ENCODE measurements around the gene ZNF804B.
"Not testable (repeated sequence)": the region's sequence is repeated elsewhere in the genome, so short reads cannot be mapped to it uniquely, and the experiment has no call there.

ZNF804B gene

DNA sequence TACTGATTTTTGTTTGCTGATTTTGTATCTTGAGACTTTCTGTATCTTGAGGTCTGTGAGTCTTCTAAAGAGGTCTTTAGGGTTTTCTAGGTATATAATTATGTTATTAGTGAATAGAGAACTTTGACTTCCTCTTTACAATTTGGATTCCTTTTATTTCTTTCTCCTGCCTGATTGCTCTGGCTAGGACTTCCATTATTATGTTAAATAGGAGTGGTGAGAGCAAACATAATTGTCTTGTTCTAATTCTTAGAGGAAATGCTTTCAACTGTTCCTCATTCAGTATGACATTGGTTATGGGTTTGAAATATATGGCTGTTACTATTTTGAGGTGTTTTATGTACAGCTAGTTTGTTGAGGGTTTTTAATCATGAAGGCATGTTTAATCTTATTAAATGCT is 344.1 kb downstream of the ZNF804B start:
- DNase-seq = no peak

DNA sequence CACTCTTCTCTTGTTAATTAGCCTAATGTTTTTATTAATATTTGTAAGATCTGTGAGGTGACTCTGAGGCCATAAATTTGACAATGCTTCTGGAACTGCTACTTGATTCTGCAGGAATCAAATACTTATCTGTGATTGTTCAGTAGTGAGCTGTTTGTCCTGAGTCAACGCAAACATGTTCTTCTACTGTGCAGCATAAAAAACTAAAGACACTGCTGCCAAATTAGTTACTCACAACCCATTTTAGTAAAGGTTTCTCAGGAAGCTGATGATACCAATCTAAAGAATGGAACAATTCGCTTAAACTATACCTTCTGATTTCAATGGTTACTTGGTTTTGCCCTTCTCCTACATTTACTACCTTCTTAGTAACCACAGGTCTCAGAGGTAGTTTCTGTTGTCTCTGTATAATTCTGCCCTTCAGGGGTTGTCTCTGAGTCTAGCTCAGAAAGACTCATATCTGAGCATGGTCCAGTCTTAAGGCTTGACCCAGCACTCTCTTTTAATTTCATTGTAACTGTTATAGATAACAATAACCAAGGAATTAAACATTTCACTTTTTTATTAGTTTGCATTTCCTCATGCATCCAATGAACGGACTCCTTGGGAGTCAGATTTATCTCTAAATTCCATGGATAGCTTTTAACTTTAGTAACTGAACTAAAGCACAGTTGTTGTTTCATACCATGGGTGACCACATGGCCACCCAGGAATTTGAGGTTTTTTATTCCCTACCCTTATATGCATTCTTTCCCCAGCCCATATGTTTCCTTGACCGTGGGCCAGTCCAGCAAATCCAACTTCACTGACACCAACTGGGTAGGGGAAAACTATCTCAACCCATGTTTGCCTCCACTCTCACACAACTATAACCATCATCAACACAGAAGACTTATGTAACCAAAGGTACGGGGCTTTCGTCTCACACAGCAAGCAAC is 345.5 kb downstream of the ZNF804B start:
- no peak for DNase-seq

- DNase-seq = no peak
Observed at GRCh38 chr7:89123871-89124270, 364.4 kb downstream of the ZNF804B start.

GRCh38 chr7:89129600-89130375 is 370.3 kb downstream of the ZNF804B start:
- no peak for DNase-seq

DNA sequence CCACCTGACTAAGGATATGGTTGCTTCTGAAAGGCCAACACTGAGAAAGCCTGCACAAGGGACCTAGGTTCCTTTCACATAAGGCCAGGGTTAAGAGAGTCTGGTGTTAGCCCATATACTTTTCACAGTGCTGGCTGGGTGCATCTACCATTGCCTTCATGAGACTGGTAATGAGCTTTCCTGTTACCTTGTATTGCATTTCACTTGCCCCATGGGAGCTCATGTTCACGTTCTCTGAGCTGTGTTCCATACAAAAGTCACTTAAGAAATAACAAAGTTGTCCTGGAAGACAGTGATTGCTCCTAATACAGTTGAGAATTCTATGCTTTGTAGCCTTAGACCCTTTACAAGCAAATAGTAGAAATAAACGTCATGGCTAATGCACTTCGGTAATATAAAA is 373.9 kb downstream of the ZNF804B start:
- DNase-seq = no peak

GRCh38 chr7:89133819-89134218 is 374.3 kb downstream of the ZNF804B start:
- no peak for DNase-seq

- no peak for DNase-seq
Observed at GRCh38 chr7:89145801-89146200, 386.3 kb downstream of the ZNF804B start.

DNA sequence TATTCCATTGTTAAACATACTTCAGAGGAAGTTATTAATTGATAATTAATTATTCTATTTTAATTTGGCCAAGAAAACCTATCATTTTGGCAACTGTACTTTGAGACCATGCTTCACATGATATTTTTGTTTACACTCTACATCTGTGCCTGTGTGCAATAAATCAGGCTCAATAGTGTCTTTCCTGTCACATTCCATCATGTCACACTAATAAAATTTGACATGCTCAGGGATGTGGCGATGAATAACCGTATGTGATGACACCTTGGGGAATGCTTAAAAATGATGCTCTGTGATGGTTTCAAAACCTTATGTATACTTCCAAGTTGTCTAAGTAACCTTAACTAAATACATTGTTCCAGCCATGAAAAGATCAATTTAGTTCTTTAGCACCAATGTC is 400.6 kb downstream of the ZNF804B start:
- DNase-seq = no peak

- no peak for DNase-seq
Observed at GRCh38 chr7:89165421-89165820, 405.9 kb downstream of the ZNF804B start.

DNA sequence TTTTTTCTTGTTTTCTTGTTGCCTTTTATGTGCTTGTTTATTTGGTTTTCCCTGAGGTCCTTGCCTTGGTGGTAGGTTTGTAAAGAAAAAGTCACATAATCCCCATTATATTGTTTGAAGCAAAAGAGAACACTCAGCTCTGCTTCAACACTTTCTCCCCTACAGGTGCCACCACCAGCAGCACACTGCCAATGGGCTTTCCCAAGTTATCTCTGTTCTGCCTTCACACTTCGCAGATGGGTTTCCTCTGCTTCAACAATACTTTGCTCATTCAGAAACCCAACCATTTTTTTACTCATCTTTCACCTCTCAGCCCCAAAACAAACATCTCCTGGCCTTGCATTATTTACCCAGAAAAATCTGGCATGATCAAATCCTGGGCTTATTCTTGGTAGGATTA is 411.1 kb downstream of the ZNF804B start:
- DNase-seq = no peak

DNA sequence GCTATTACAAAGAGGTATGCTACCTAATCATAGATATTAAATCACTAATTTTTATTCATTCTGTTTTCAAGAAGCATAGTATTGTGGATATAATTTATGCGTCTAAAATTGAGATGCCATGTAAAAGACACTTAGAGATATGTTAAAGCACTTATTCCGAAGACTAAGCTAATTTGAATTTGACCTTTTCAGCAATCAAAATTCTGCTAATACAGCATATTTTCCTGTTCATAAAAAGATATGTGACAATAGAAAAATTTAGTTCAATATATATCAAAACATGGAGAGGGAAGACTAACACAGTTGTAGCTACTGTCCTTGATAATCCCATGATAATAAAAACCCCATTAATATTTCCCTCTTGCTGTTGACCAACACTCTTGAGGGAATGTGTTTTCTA is 422.6 kb downstream of the ZNF804B start:
- no peak for DNase-seq

DNA sequence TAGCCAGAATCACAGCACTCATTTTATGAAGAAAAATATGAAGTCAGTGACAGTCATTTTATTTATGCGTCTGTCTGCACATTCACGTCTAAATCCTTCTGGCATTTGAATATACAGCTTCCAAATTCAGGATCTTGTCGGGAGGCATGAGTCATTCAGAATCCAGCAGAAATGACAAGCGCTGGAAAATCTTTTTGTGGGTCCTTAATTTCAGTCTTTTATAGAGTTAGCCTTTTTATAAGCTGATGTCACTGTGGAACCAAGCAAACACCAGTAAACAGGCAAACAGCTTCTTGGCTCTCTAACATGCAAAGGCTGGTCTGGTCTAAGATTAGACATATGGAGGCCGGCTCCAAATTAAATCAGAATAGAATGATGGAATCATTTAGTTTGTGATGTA is 424.2 kb downstream of the ZNF804B start:
- DNase-seq = no peak

DNA sequence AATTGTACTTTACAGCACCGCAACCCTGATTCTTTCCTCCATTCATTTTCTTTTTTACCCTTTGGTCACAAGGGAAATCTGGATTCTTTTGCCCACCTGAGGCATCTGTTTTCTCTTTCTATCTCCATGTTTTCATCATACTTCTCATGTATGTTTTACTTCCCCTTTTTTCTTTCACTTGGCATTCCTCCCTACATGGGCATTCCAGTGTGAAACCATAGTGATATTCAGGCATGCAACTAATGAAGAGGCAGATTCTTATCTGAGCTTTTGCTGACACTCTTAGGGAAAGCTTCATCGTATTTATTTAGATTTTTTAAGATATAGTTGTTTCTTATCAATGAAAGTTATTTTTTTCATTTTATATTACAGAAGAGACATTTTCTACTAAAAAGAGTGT is 441.3 kb downstream of the ZNF804B start:
- no peak for DNase-seq

DNA sequence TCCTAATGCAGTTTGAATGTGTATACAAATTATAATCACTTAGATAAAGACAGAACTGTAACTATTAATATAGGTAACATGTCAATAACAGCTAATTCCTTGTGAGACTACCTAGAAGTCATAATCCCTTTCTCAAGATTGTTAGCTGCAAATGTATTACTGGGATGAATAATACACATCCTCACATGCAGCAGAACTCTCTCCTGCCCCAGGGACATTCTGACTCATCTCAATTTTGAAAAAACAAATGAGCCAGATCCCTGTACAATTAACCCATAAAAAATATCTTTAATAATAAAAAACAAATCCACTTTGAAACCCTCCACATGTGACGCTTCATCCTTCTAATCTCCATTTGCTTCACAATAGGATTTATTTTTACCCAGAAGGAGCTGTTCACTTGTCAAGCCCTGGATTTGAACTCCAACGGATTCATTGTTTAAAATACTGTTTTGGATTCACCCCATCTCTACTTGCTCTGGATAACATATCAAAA is 464.4 kb downstream of the ZNF804B start:
- DNase-seq = no peak

GRCh38 chr7:89228688-89229171 is 469.2 kb downstream of the ZNF804B start:
- DNase-seq = not testable (repeated sequence)

GRCh38 chr7:89238156-89238555 is 478.7 kb downstream of the ZNF804B start:
- no peak for DNase-seq

DNA sequence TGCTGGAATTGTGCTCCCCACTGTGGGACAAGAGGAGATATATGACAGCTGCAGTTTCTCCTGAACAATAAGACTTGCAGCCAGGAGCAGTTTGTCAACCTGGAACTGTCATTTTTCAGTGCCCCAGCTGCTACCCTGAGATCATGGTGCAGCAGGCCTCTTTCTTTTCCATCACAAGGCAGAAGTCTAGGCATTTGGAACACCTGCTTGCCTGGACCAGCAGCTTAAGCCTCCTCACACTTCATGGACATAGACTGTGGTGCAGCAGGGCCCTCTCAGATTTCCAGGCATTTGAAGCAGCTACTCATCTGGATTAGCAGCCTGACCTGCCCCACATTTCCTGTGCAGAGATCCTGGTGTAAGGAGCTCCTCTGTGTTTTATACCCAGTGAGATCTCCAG is 486.7 kb downstream of the ZNF804B start:
- DNase-seq = no peak

GRCh38 chr7:89247207-89247606 is 487.7 kb downstream of the ZNF804B start:
- no peak for DNase-seq

DNA sequence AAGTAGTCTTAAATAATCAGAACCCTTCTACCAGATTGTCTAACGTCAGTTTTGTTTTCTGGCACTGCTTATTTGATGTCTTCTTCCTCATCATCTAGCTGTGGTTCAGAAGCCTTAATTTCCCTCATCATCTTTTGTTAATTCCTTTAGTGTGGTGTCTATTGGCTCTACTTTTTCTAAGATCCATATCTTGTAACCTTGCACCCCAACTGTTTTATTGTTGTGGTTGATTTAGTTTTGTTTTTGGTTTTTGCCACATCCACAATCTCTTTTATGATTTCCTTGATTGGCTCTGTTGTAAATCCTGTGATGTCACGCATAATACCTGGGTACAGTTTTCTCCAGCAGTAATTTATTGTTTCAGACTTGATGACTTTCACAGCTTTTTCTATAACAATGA is 499.6 kb downstream of the ZNF804B start:
- DNase-seq = no peak

GRCh38 chr7:89264126-89264525 is 504.6 kb downstream of the ZNF804B start:
- DNase-seq = peak; percentile 18

- no peak for DNase-seq
Observed at GRCh38 chr7:89265631-89266030, 506.1 kb downstream of the ZNF804B start.

DNA sequence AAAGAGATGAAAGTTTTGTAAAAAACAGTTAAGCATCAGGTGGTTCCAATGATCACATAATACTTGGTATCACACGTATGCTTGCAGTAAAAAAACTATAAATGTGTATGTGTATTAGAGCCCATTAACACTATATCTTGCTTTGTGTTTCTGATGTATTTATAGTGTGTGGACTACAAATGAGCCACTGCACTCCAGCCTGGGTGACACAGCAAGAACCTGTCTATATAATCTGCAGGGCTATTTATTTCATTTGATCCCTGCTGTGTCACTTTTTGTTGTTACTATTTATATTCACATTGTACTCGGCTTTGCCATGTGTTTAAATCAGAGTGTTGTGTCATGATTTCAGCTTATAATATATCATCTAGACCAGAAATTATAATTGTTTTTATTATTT is 523.8 kb downstream of the ZNF804B start:
- no peak for DNase-seq

DNA sequence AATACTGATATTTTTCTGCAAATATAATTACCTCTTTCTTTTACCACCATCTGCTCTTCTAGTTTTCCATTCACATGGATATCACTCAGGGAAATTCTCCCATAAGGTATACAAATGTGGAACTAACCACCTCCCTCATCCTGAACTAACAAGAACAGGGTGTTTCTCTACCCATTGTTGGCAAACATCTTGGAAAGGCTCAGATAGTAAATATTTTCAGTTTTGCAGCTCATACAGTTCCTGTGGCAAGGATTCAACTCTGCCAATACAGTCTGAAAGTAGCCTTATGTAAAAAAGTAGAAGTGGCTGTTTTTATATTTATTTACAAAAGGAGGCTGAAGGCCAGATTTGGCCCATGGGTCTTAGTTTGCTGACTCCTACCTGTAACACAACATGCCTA is 549.0 kb downstream of the ZNF804B start:
- no peak for DNase-seq

DNA sequence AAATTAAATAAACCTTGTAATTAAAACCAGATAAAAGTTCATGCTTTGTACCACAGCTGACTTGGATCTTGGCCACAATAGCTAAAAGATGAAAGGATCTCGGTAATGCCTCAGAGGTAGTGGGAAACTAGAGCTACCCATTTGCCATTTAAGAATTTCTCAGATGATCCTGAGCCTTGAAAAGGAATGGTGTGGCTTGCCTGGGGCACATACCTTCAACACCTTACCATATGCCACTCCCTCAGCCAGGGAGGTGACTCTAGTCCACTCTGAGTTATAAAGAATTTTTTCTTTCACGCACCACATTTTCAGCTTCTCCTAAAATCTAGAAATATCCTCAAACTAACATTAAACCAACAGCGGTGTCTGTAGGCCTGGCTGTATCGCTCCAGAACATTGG is 552.4 kb downstream of the ZNF804B start:
- DNase-seq = no peak
